Stomach (tissue), 9 donors: Measurements from ENCODE around the gene RAB1B. TPM values are rescaled to one million over a fixed set of nuclear protein-coding genes. Genes with fewer than 3 reads are reported as not detected.

Experiments used
- DNase-seq, 2 donors: peaks; one replicate each; pipeline versions ENCODE4 v3.0.0 to v3.0.0-alpha.2; 2013 to 2019
- H3K27ac ChIP-seq, 5 donors: fragments of 200-600 bp in 4 of 5; sonication (generic) in 4 of 5; one replicate each; pipeline ENCODE4 v1.5.1; 2013 to 2019; ENCODE audit warnings: mild to moderate bottlenecking in 1 of 5, moderate library complexity in 1 of 5
- H3K27me3 ChIP-seq, 3 donors: fragments of 200-600 bp; sonication (generic); one replicate each; pipeline ENCODE4 v1.5.1; 2017 to 2019; ENCODE audit warnings: mixed run types in 1 of 3
- H3K36me3 ChIP-seq, 4 donors: fragments of 200-600 bp; sonication (generic); 1 replicate in 3 of 4; 2 replicates in 1 of 4; pipeline ENCODE4 v1.5.1; 2016 to 2019
- H3K4me1 ChIP-seq, 4 donors: fragments of 200-600 bp; sonication (generic); one replicate each; pipeline ENCODE4 v1.5.1; 2016 to 2019
- H3K4me3 ChIP-seq, 4 donors: fragments of 200-600 bp; sonication (generic) in 3 of 4; one replicate each; pipeline ENCODE4 v1.5.1; 2016 to 2019; ENCODE audit warnings: mild to moderate bottlenecking in 1 of 4
- H3K9me3 ChIP-seq, 4 donors: fragments of 200-600 bp; sonication (generic); one replicate each; pipeline ENCODE4 v1.5.1; 2016 to 2019
- CTCF ChIP-seq, 7 experiments: fragments of 450-650 bp in 4 of 7; fragments of 200-600 bp in 3 of 7; sonication (generic) in 3 of 7; IDR thresholded peaks; one replicate each; pipeline ENCODE4 v1.5.1; 2016 to 2019; ENCODE audit warnings: antibody characterized with exemption in 7 of 7, control low read depth in 2 of 7, mild to moderate bottlenecking in 1 of 7
- EP300 ChIP-seq: sonication (generic); formaldehyde crosslinking; IDR thresholded peaks from one replicate; pipeline ENCODE4 v1.6.1; 2017; ENCODE audit warnings: antibody characterized with exemption
- POLR2A ChIP-seq, 4 donors: fragments of 450-650 bp; IDR thresholded peaks; one replicate each; pipeline ENCODE4 v1.6.1; 2016; ENCODE audit warnings: antibody characterized with exemption in 4 of 4, control low read depth in 2 of 4, mild to moderate bottlenecking in 1 of 4, moderate library complexity in 1 of 4
- POLR2AphosphoS5 ChIP-seq, 3 donors: sonication (generic); formaldehyde crosslinking; IDR thresholded peaks; one replicate each; pipeline ENCODE4 v1.6.1; 2016; ENCODE audit warnings: antibody characterized with exemption in 3 of 3
- WGBS, 5 donors: extraction: QIAGEN DNeasy Blood & Tissue Kit in 3 of 5; methylation state at CpG; one replicate each; pipeline versions ENCODE4 v1.1.5 to v1.1.7; 2013 to 2018; 5-methylcytosine and 5-hydroxymethylcytosine counted together
- intact Hi-C: fragments of 100-400 bp; cut with DNase I; formaldehyde crosslinking; loops from one replicate; pipeline ENCODE4 v1.15.1; 2023; ENCODE audit warnings: low total_unique reads
- polyA plus RNA-seq, 3 donors: library from polyadenylated mRNA; stranded (reverse); fragments of 200-250 nt; gene quantifications; one replicate each; pipeline ENCODE4 v1.2.3, GENCODE V29; 2013
- total RNA-seq, 5 donors: library from RNA; depleted of rRNA; stranded (reverse); fragments of >200 nt; gene quantifications; one replicate each; pipeline versions ENCODE4 v1.1.0 to v1.2.3, GENCODE V29; 2014 to 2016
- donor health status: healthy with polysubstance abuse.
- donor health status: Bipolar disorder and iron deficiency.
- donor health status: healthy.

RAB1B gene
- total and polyA plus RNA-seq, 8 donors, result 19.3 to 170 (median 82.3) TPM

DNA sequence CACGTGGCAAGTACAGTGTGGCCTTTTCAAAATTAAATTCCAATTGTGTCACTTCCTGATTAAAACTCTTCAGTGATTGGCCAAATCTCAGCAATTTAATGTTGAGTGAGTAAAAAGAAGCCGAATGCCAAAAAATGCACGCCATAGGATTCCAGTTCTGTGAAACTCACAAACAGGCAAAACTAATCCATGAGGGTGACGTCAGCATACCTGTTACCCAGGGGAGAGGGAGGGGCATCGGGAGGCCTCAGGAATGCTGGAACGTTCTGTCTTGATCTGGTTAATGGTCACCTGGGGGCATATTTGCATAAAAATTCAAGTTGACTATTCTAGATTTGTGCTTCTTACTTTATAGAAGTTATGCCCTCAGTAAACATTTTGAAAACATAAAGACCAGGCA lies 39.9 kb upstream of the RAB1B start:
- Histone ChIP-seq H3K27ac (no peak overlapping the region), H3K4me1 (no peaks in the 10 kb centered on the region), H3K4me3 (no peak overlapping the region), H3K9me3 (no peaks in the 10 kb centered on the region), H3K36me3 (peaks cover 45 to 80% (median 70%) of the 10 kb centered on the region in 4 donors), H3K27me3 (no peaks in the 10 kb centered on the region)
- DNase-seq, result peak in 1 of 2 donors; percentile 57
- intact Hi-C loops, result no loop called here
- WGBS, 5 donors, result 75 to 83% (median 81%) methylated on average over 6 of the region's 6 CpGs
- TF ChIP-seq POLR2AphosphoS5 (IDR thresholded peaks at IDR 0.05), result no peak
- no peak for TF ChIP-seq CTCF (IDR thresholded peaks at IDR 0.05)
- no peak for TF ChIP-seq EP300
- no peak for TF ChIP-seq POLR2A (IDR thresholded peaks at IDR 0.05)

DNA sequence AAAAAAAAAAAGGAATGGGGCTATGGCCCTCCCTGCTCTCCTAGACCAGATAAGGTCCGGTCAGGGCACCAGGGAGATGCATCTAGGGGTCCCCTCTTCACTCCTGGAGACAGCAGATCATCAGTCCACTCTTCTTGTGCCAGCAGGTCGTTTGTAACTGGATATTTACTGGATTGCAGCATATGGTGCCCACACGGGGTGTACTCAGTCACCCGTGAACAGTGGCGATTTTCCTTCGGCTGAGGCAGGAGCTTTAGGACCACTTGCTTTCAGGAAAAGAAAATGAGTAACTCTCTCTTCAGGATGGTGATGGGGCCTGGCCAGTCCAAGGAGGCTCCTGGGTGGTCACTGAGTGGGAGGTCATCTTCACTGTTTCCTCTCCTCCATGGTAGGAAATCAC lies 38.3 kb upstream of the RAB1B start:
- 81 to 88% (median 84%) methylated on average over 6 of the region's 6 CpGs for WGBS, 5 donors
- intact Hi-C loops, result no loop called here
- Histone ChIP-seq H3K27ac (no peak overlapping the region), H3K4me1 (no peaks in the 10 kb centered on the region), H3K27me3 (no peaks in the 10 kb centered on the region), H3K36me3 (peaks cover 45 to 81% (median 73%) of the 10 kb centered on the region in 4 donors), H3K4me3 (no peak overlapping the region), H3K9me3 (no peaks in the 10 kb centered on the region)
- no peak for DNase-seq
- no peak for TF ChIP-seq POLR2AphosphoS5 (IDR thresholded peaks at IDR 0.05)

DNA sequence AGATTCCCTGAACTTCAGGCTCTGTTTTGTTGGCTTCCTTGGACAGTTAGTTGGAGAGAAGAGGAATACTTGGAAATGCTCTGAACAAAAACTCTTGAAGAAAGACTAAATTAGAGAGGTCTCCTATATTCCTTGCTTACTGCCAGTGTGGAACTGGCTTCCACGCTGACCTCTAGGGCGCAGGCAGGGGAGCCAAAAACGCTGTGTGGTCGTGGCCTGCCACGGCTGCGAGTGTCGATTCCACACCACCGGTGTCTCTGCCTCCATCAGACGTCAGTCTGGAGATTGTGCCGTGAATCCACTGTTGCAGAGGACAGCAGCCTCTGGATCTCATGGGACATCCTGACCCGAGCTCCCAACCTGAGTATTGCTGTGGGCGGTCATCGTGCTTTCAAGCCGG lies 37.5 kb upstream of the RAB1B start:
- peaks cover 52 to 86% (median 77%) of the 10 kb centered on the region in 4 donors for H3K36me3 ChIP-seq
- H3K27ac ChIP-seq, result no peak overlapping the region
- no peaks in the 10 kb centered on the region for H3K9me3 ChIP-seq
- TF ChIP-seq CTCF (IDR thresholded peaks at IDR 0.05) (no peak), POLR2AphosphoS5 (IDR thresholded peaks at IDR 0.05) (no peak), EP300 (no peak), POLR2A (IDR thresholded peaks at IDR 0.05) (no peak)
- WGBS, 5 donors, result 94 to 97% (median 95%) methylated on average over 14 of the region's 14 CpGs
- H3K4me1 ChIP-seq, result no peaks in the 10 kb centered on the region
- no peak overlapping the region for H3K4me3 ChIP-seq
- no peaks in the 10 kb centered on the region for H3K27me3 ChIP-seq
- intact Hi-C loops, result no loop called here
- DNase-seq, result no peak

DNA sequence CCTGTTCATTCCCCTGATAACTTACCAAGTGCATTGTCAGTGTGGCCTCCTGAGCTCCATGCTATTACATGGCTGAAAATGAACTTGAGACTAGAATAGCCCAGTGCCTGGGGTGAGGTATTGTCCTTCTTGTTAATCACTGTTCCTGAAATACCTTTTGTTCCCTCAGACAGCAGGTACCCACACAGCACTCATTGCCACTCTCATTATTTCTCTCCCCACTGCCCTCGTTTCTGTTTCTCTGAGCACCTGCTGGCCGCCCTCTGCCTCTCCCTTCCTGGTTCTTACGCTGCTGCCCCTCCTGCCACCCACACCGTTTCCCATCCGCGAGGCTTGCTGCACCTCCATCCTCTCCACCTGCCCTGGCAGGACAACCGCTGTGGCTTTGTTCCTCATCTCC lies 36.9 kb upstream of the RAB1B start:
- Histone ChIP-seq H3K36me3 (peaks cover 58 to 92% (median 83%) of the 10 kb centered on the region in 4 donors), H3K4me1 (no peaks in the 10 kb centered on the region), H3K4me3 (no peak overlapping the region), H3K27me3 (no peaks in the 10 kb centered on the region), H3K9me3 (no peaks in the 10 kb centered on the region), H3K27ac (no peak overlapping the region)
- 88 to 90% (median 89%) methylated on average over 7 of the region's 7 CpGs for WGBS, 5 donors
- no peak for TF ChIP-seq EP300
- no peak for TF ChIP-seq CTCF (IDR thresholded peaks at IDR 0.05)
- TF ChIP-seq POLR2A (IDR thresholded peaks at IDR 0.05), result no peak
- TF ChIP-seq POLR2AphosphoS5 (IDR thresholded peaks at IDR 0.05), result no peak
- intact Hi-C loops, result no loop called here
- no peak for DNase-seq

GRCh38 chr11:66232769-66233168 lies 35.7 kb upstream of the RAB1B start:
- H3K9me3 ChIP-seq, result no peaks in the 10 kb centered on the region
- intact Hi-C loops, result no loop called here
- DNase-seq, result no peak
- H3K27me3 ChIP-seq, result no peaks in the 10 kb centered on the region
- peaks cover 62 to 99% (median 89%) of the 10 kb centered on the region in 4 donors for H3K36me3 ChIP-seq
- H3K4me1 ChIP-seq, result no peaks in the 10 kb centered on the region
- no peak overlapping the region for H3K4me3 ChIP-seq
- 90 to 95% (median 91%) methylated on average over 10 to 11 of the region's 11 CpGs for WGBS, 5 donors
- TF ChIP-seq EP300 (no peak), POLR2AphosphoS5 (IDR thresholded peaks at IDR 0.05) (no peak), CTCF (IDR thresholded peaks at IDR 0.05) (no peak), POLR2A (IDR thresholded peaks at IDR 0.05) (no peak)
- H3K27ac ChIP-seq, result no peak overlapping the region
